Adrenal gland (tissue), 5 donors: ENCODE data around the gene C11orf68.

Experiments used
- POLR2A ChIP-seq, 2 donors: fragments of 450-650 bp; IDR thresholded peaks; one replicate each; pipeline ENCODE4 v1.6.1; 2017; ENCODE audit warnings: antibody characterized with exemption in 2 of 2, mild to moderate bottlenecking in 2 of 2, moderate library complexity in 1 of 2
- TF ChIP-seq, protein P1 (sequence below), 6 experiments: fragments of 450-650 bp in 4 of 6; fragments of 200-600 bp in 2 of 6; sonication (generic) in 1 of 6; IDR thresholded peaks; 1 replicate in 5 of 6; 2 replicates in 1 of 6; pipeline versions ENCODE4 v1.5.1 to v1.8.0; 2016 to 2021; ENCODE audit warnings: antibody characterized with exemption in 6 of 6, mild to moderate bottlenecking in 2 of 6, moderate library complexity in 1 of 6
- donor health status: DM: no; HTN: no; CAD: no.

DNA sequence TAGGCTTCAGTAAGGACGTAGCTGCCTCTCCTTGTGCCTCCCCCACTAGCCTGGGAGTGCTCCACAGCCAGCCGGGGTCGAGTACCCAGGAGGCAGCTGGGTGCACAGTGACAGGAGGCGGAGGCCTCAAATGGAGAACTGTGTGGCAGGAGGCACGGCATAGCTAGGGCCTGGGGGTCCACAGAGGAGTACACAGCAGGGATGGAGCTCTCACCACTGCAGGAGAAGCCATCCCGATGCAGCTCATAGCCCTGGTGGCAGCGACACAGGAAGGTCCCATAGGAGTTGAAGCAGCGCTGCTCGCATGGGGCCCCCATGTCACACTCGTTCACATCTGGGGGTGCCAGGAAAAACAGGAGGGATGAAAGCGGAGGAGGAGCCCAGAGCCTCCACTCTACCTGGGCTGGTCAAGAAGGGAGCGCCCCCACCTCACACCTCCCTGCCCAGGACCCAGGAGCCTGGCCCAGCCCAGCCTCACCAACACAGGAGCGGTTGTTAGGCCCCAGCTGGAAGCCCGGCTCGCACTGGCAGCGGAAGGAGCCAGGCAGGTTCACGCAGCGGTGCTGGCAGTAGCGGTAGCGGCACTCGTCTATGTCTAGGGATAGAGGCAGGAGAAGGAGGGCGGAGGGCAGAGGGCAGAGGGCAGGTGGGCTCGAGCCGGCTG is 49.1 kb downstream of the C11orf68 start:
- TF ChIP-seq, protein P1, sequence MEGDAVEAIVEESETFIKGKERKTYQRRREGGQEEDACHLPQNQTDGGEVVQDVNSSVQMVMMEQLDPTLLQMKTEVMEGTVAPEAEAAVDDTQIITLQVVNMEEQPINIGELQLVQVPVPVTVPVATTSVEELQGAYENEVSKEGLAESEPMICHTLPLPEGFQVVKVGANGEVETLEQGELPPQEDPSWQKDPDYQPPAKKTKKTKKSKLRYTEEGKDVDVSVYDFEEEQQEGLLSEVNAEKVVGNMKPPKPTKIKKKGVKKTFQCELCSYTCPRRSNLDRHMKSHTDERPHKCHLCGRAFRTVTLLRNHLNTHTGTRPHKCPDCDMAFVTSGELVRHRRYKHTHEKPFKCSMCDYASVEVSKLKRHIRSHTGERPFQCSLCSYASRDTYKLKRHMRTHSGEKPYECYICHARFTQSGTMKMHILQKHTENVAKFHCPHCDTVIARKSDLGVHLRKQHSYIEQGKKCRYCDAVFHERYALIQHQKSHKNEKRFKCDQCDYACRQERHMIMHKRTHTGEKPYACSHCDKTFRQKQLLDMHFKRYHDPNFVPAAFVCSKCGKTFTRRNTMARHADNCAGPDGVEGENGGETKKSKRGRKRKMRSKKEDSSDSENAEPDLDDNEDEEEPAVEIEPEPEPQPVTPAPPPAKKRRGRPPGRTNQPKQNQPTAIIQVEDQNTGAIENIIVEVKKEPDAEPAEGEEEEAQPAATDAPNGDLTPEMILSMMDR (IDR thresholded peaks at IDR 0.05): no peak
- no peak for TF ChIP-seq POLR2A (IDR thresholded peaks at IDR 0.05)
